Caco-2 (cell line): Measurements from ENCODE around the gene PIP4K2C. TPM values are rescaled to one million over a fixed set of nuclear protein-coding genes. Genes with fewer than 3 reads are reported as not detected.

Experiments used
- BruUV-seq: library from RNA; stranded (reverse); fragments of 400-500 nt; replicated peaks from 2 replicates; lab custom pipeline; 2021; lab: Mats Ljungman, UMichigan
- CTCF ChIA-PET: fragments of 300-600 bp; sonication (Branson Sonifier 250); formaldehyde crosslinking; loops from one replicate; lab custom pipeline; 2022; ENCODE audit warnings: antibody characterized with exemption; lab: Charles Lee
- POLR2A ChIA-PET: fragments of 300-600 bp; sonication (Branson Sonifier 250); formaldehyde crosslinking; loops from one replicate; lab custom pipeline; 2022; ENCODE audit warnings: antibody characterized with exemption; lab: Charles Lee
- DNase-seq, 2 experiments: peaks; one replicate each; pipeline versions ENCODE4 v3.0.0 to v3.0.0-alpha.2; 2020 to 2022
- H3K27me3 ChIP-seq: replicated peaks from 2 replicates; pipeline ENCODE4 v1.6.0; 2011; ENCODE audit warnings: low read length; ENCODE audit not compliant: control insufficient read depth, insufficient read depth
- H3K36me3 ChIP-seq: 2 replicates; pipeline ENCODE4 v1.5.1; 2011; ENCODE audit warnings: low read length; ENCODE audit not compliant: control insufficient read depth, insufficient read depth
- H3K4me1 ChIP-seq: fragments of 250-450 bp; sonication (Bioruptor Pico); 2 replicates; pipeline ENCODE4 v1.5.1; 2020; ENCODE audit warnings: mild to moderate bottlenecking
- H3K4me3 ChIP-seq: 2 replicates; pipeline ENCODE4 v1.5.1; 2011; ENCODE audit warnings: low read depth, mild to moderate bottlenecking, control low read depth, low read length
- H3K9me3 ChIP-seq: fragments of 250-450 bp; sonication (Bioruptor Pico); 2 replicates; pipeline ENCODE4 v1.5.1; 2020; ENCODE audit warnings: mild to moderate bottlenecking, moderate library complexity
- H3K27ac Mint-ChIP-seq: one replicate; pipeline ENCODE4 v1.8.0; 2022; ENCODE audit warnings: mixed read lengths; ENCODE audit not compliant: unreplicated experiment
- H3K27me3 Mint-ChIP-seq: one replicate; pipeline ENCODE4 v1.8.0; 2022; ENCODE audit warnings: mixed read lengths; ENCODE audit not compliant: insufficient read depth, unreplicated experiment
- H3K36me3 Mint-ChIP-seq: one replicate; pipeline ENCODE4 v1.8.0; 2022; ENCODE audit warnings: mild to moderate bottlenecking, mixed read lengths; ENCODE audit not compliant: insufficient read depth, unreplicated experiment
- H3K4me1 Mint-ChIP-seq: one replicate; pipeline ENCODE4 v1.8.0; 2022; ENCODE audit warnings: low read depth, mixed read lengths; ENCODE audit not compliant: unreplicated experiment
- H3K4me3 Mint-ChIP-seq: one replicate; pipeline ENCODE4 v1.8.0; 2022; ENCODE audit warnings: mild to moderate bottlenecking, moderate library complexity, mixed read lengths; ENCODE audit not compliant: unreplicated experiment
- H3K9me3 Mint-ChIP-seq: one replicate; pipeline ENCODE4 v1.8.0; 2022; ENCODE audit warnings: mixed read lengths; ENCODE audit not compliant: unreplicated experiment
- intact Hi-C: fragments of 100-400 bp; cut with micrococcal nuclease; formaldehyde crosslinking; loops from one replicate; pipeline ENCODE4 v1.10.0; 2022; ENCODE audit not compliant: unreplicated experiment
- total RNA-seq: library from RNA; stranded (reverse); gene quantifications from 2 replicates; pipeline ENCODE4 v1.2.3, GENCODE V29; 2022
- TF ChIP-seq, protein P1 (sequence below), 2 experiments: fragments of 200-600 bp in 1 of 2; IDR thresholded peaks; 1 replicate in 1 of 2; 2 replicates in 1 of 2; pipeline versions ENCODE4 v1.5.1 to v1.8.0; 2011 to 2022; ENCODE audit warnings: antibody characterized with exemption in 1 of 2, control low read depth in 1 of 2, inconsistent platforms in 1 of 2, low read depth in 1 of 2, low read length in 1 of 2, mild to moderate bottlenecking in 1 of 2, moderate library complexity in 1 of 2; ENCODE audit not compliant: insufficient read depth in 1 of 2, severe bottlenecking in 1 of 2, unreplicated experiment in 1 of 2

The PIP4K2C gene
- total RNA-seq, 1 experiment from 2014 or later, result 48.0 TPM

DNA sequence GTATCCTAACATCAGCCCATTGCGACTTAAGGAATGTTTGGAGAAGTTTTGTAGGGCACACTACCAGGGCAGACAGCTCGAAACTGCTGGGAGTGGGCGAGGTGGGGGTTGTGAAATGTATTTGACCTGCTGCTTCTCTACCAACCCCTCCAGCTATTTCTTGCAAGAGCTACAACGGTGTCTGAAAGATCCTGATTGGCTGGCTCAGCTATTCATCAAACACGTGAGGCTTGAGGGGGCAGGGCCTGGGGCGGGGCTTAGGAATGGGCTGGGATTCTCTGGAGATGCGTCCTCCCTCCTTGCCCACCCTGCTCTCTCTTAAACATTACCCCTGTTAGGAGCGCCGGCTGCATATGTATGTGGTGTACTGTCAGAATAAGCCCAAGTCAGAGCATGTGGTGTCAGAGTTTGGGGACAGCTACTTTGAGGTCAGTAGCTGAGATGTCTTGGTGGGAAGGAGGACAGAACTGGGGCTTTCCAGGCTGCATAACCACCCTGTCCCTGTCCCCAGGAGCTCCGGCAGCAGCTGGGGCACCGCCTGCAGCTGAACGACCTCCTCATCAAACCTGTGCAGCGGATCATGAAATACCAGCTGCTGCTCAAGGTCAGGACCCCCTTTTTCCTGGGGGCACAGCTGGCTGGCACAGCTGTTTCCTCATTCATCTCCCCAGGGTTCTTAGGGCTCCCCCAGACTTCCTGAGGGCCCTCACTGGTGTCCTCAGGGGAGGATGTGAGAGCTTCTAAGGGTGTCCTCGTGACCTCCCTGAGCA, 23.4 kb downstream of the PIP4K2C start:
- Histone ChIP-seq H3K9me3 (no peaks in the 10 kb centered on the region), H3K36me3 (no peaks in the 10 kb centered on the region), H3K4me3 (no peak overlapping the region), H3K4me1 (no peaks in the 10 kb centered on the region), H3K27me3 (no peaks in the 10 kb centered on the region)
- TF ChIP-seq, protein P1, sequence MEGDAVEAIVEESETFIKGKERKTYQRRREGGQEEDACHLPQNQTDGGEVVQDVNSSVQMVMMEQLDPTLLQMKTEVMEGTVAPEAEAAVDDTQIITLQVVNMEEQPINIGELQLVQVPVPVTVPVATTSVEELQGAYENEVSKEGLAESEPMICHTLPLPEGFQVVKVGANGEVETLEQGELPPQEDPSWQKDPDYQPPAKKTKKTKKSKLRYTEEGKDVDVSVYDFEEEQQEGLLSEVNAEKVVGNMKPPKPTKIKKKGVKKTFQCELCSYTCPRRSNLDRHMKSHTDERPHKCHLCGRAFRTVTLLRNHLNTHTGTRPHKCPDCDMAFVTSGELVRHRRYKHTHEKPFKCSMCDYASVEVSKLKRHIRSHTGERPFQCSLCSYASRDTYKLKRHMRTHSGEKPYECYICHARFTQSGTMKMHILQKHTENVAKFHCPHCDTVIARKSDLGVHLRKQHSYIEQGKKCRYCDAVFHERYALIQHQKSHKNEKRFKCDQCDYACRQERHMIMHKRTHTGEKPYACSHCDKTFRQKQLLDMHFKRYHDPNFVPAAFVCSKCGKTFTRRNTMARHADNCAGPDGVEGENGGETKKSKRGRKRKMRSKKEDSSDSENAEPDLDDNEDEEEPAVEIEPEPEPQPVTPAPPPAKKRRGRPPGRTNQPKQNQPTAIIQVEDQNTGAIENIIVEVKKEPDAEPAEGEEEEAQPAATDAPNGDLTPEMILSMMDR (IDR thresholded peaks at IDR 0.05; ENCODE audit: insufficient read depth in 1 of 2, low read depth in 1 of 2, low read length in 1 of 2, severe bottlenecking in 1 of 2, unreplicated experiment in 1 of 2), result no peak
- intact Hi-C loops, result no loop called here
- Mint-ChIP-seq H3K36me3 (no peaks in the 10 kb centered on the region), H3K27ac (no peak overlapping the region), H3K27me3 (no peaks in the 10 kb centered on the region), H3K4me3 (no peak overlapping the region), H3K9me3 (no peaks in the 10 kb centered on the region), H3K4me1 (no peaks in the 10 kb centered on the region)
- peak; percentile 38 to 57 for DNase-seq
- BruUV-seq, result no TSS peak
- POLR2A ChIA-PET, result no interaction called here
- CTCF ChIA-PET, result interaction anchor here (1.9 kb wide), 1 partner anchor 31 kb away, joined by 7 read pairs; no protein-coding TSS in a partner anchor

DNA sequence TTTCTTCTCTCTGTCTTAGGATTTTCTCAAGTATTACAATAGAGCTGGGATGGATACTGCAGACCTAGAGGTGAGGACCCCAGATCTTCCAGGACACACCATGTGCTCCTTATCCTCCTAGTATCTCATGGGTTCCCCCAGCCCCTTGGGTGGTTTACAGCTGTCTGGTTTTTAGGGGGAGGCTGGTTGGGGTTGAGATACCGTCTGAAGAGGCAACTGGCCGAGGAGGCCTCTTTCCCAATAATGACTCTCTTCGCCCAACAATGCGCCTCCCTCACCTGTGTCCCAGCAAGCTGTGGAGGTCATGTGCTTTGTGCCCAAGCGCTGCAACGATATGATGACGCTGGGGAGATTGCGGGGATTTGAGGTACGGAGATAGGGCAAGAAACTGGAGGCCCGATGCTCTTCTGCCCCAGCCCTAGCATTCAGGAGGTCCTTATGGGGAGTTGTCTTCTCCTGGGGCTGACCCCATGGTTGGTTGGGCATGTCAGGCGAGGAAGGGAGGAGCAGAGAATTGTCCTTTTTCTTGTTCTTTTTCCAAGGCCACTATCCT, 24.0 kb downstream of the PIP4K2C start:
- no peaks in the 10 kb centered on the region for H3K36me3 ChIP-seq
- H3K9me3 Mint-ChIP-seq, result no peaks in the 10 kb centered on the region
- H3K27me3 ChIP-seq, result peaks cover under 1% of the 10 kb centered on the region; the same call in 1 of the 2 replicates
- no peak for DNase-seq
- H3K4me3 Mint-ChIP-seq, result no peak overlapping the region
- TF ChIP-seq, protein P1 (IDR thresholded peaks at IDR 0.05; ENCODE audit: insufficient read depth in 1 of 2, low read depth in 1 of 2, low read length in 1 of 2, severe bottlenecking in 1 of 2, unreplicated experiment in 1 of 2), result no peak
- POLR2A ChIA-PET, result no interaction called here
- intact Hi-C loops, result no loop called here
- no peak overlapping the region for H3K4me3 ChIP-seq
- no peaks in the 10 kb centered on the region for H3K4me1 ChIP-seq
- BruUV-seq, result no TSS peak
- H3K27ac Mint-ChIP-seq, result no peak overlapping the region
- no peaks in the 10 kb centered on the region for H3K36me3 Mint-ChIP-seq
- H3K27me3 Mint-ChIP-seq, result no peaks in the 10 kb centered on the region
- no peaks in the 10 kb centered on the region for H3K4me1 Mint-ChIP-seq
- CTCF ChIA-PET, result interaction anchor here (1.9 kb wide), 1 partner anchor 31 kb away, joined by 7 read pairs; no protein-coding TSS in a partner anchor
- H3K9me3 ChIP-seq, result no peaks in the 10 kb centered on the region

DNA sequence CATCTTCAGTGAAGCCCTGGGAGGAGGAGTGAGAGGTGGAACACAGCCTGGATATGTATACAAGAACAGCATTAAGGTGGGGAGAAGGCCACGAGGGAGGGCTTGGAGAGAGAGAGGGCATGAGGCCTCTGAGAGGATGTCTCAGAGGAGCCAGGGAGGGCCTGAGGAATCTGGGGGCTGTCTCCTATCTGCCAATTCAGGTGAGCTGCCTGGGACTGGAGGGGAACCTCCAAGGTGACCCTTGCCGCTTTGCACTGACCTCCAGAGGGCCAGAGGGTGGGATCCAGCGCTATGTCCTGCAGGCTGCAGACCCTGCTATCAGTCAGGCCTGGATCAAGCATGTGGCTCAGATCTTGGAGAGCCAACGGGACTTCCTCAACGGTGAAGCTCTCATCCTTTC, 24.6 kb downstream of the PIP4K2C start:
- intact Hi-C loops, result no loop called here
- no peaks in the 10 kb centered on the region for H3K36me3 ChIP-seq
- POLR2A ChIA-PET, result no interaction called here
- no peak overlapping the region for H3K27ac Mint-ChIP-seq
- no peak overlapping the region for H3K4me3 ChIP-seq
- H3K4me1 ChIP-seq, result no peaks in the 10 kb centered on the region
- CTCF ChIA-PET, result interaction anchor here (1.9 kb wide), 1 partner anchor 32 kb away, joined by 4 read pairs; no protein-coding TSS in a partner anchor
- no TSS peak for BruUV-seq
- DNase-seq, result no peak
- TF ChIP-seq, protein P1 (IDR thresholded peaks at IDR 0.05; ENCODE audit: insufficient read depth in 1 of 2, low read depth in 1 of 2, low read length in 1 of 2, severe bottlenecking in 1 of 2, unreplicated experiment in 1 of 2), result no peak
- H3K36me3 Mint-ChIP-seq, result no peaks in the 10 kb centered on the region
- H3K9me3 Mint-ChIP-seq, result no peaks in the 10 kb centered on the region
- H3K27me3 ChIP-seq, result peaks cover 4% of the 10 kb centered on the region
- no peak overlapping the region for H3K4me3 Mint-ChIP-seq
- no peaks in the 10 kb centered on the region for H3K4me1 Mint-ChIP-seq
- H3K9me3 ChIP-seq, result no peaks in the 10 kb centered on the region
- peaks cover 4% of the 10 kb centered on the region for H3K27me3 Mint-ChIP-seq
